ENCODE data around the gene CPD.

CPD gene

GRCh38 chr17:30495586-30495985 lies 116.9 kb downstream of the CPD start:
- H3K27ac ChIP-seq (ENCODE audit: low read depth, low read length): no peak overlapping the region

DNA sequence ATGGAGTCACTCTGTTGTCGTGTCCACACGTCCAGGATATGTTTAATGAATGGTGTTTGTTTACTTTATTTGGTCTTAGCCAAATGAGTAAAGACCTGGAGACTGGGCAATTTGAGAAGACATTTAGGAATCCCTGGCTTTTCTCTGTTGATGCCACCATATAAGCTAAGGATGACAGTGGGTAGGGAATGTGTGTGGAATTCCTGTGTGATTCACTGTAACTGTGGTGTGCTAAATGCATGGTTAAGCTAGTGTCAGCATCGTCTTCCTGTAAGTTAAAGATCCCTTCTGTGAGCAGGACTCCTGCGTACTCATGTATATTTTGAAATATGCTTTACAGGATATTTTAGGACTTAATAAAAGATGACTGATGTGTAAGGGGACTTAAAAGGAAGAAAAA lies 124.8 kb downstream of the CPD start:
- TF ChIP-seq CTCF (IDR thresholded peaks at IDR 0.05; ENCODE audit: insufficient read depth, low read length, poor library complexity, severe bottlenecking): no peak
- TF ChIP-seq EZH2phosphoT487 (conservative IDR thresholded peaks at IDR 0.05; ENCODE audit: low read length): no peak
- Histone ChIP-seq H3K9ac (ENCODE audit: low read length) (no peak overlapping the region), H3K9me2 (replicated peaks; ENCODE audit: insufficient read depth, low read length) (no peaks in the 10 kb centered on the region), H3K27me3 (ENCODE audit: low read length) (no peaks in the 10 kb centered on the region), H3K79me2 (ENCODE audit: insufficient read depth, low read length) (no peaks in the 10 kb centered on the region), H3K4me3 (ENCODE audit: insufficient read depth, low read length, poor library complexity, severe bottlenecking) (no peak overlapping the region), H3K36me3 (ENCODE audit: low read length) (peaks cover 13% of the 10 kb centered on the region; the same call in 1 of the 2 replicates), H3K4me2 (ENCODE audit: low read depth, low read length, poor library complexity, severe bottlenecking) (no peak overlapping the region), H3K27ac (ENCODE audit: low read depth, low read length) (no peak overlapping the region), H3K9me3 (ENCODE audit: insufficient read depth, low read length) (no peaks in the 10 kb centered on the region), H3F3A (ENCODE audit: insufficient read depth) (no peaks in the 10 kb centered on the region), H4K20me1 (ENCODE audit: low read depth, low read length) (no peaks in the 10 kb centered on the region), H2AFZ (ENCODE audit: low read depth, low read length, severe bottlenecking) (no peak overlapping the region)

More at GRCh38 chr17:30495586-30495985, 116.9 kb downstream of the CPD start:
- Histone ChIP-seq H4K20me1 (ENCODE audit: low read depth, low read length) (no peaks in the 10 kb centered on the region), H3K9me2 (replicated peaks; ENCODE audit: insufficient read depth, low read length) (no peaks in the 10 kb centered on the region), H3K4me2 (ENCODE audit: low read depth, low read length, poor library complexity, severe bottlenecking) (no peak overlapping the region), H2AFZ (ENCODE audit: low read depth, low read length, severe bottlenecking) (no peak overlapping the region), H3K4me3 (ENCODE audit: insufficient read depth, low read length, poor library complexity, severe bottlenecking) (no peak overlapping the region), H3K79me2 (ENCODE audit: insufficient read depth, low read length) (no peaks in the 10 kb centered on the region), H3K36me3 (ENCODE audit: low read length) (peaks cover 25% of the 10 kb centered on the region), H3K9me3 (ENCODE audit: insufficient read depth, low read length) (no peaks in the 10 kb centered on the region), H3K9ac (ENCODE audit: low read length) (no peak overlapping the region), H3F3A (ENCODE audit: insufficient read depth) (no peaks in the 10 kb centered on the region), H3K27me3 (ENCODE audit: low read length) (no peaks in the 10 kb centered on the region)
- TF ChIP-seq CTCF (IDR thresholded peaks at IDR 0.05; ENCODE audit: insufficient read depth, low read length, poor library complexity, severe bottlenecking) (no peak), EZH2phosphoT487 (conservative IDR thresholded peaks at IDR 0.05; ENCODE audit: low read length) (no peak)

- H3F3A ChIP-seq (ENCODE audit: insufficient read depth): no peaks in the 10 kb centered on the region
- no peak overlapping the region for H3K9ac ChIP-seq (ENCODE audit: low read length)
- H3K9me3 ChIP-seq (ENCODE audit: insufficient read depth, low read length): no peaks in the 10 kb centered on the region
- no peaks in the 10 kb centered on the region for H3K79me2 ChIP-seq (ENCODE audit: insufficient read depth, low read length)
- no peaks in the 10 kb centered on the region for H3K27me3 ChIP-seq (ENCODE audit: low read length)
- H3K9me2 ChIP-seq (replicated peaks; ENCODE audit: insufficient read depth, low read length): no peaks in the 10 kb centered on the region
- H3K4me3 ChIP-seq (ENCODE audit: insufficient read depth, low read length, poor library complexity, severe bottlenecking): no peak overlapping the region
- peaks cover 13% of the 10 kb centered on the region; the same call in 1 of the 2 replicates for H3K36me3 ChIP-seq (ENCODE audit: low read length)
- H3K27ac ChIP-seq (ENCODE audit: low read depth, low read length): no peak overlapping the region
- no peak overlapping the region for H2AFZ ChIP-seq (ENCODE audit: low read depth, low read length, severe bottlenecking)
- TF ChIP-seq EZH2phosphoT487 (conservative IDR thresholded peaks at IDR 0.05; ENCODE audit: low read length): no peak
- no peaks in the 10 kb centered on the region for H4K20me1 ChIP-seq (ENCODE audit: low read depth, low read length)
- H3K4me2 ChIP-seq (ENCODE audit: low read depth, low read length, poor library complexity, severe bottlenecking): no peak overlapping the region
Observed at GRCh38 chr17:30505868-30506417, 127.2 kb downstream of the CPD start.

DNA sequence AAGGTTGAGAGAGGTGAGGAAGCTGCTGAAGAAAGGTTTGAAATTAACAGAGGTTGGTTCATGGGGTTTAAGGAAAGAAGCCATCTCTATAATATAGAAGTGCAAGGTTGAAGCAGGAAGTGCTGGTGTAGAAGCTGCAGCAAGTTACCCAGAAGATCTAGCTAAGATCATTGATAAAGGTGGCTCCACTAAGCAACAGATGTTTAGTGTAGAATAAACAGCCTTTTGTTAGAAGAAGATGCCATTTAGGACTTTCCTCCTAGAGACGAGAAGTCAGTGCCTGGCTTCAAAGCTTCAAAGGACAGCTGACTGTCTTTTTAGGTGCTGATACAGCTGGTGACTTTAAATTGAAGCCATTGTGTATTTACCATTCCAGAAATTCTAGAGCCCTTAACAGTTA lies 127.8 kb downstream of the CPD start:
- TF ChIP-seq CTCF (IDR thresholded peaks at IDR 0.05; ENCODE audit: insufficient read depth, low read length, poor library complexity, severe bottlenecking) (no peak), EZH2phosphoT487 (conservative IDR thresholded peaks at IDR 0.05; ENCODE audit: low read length) (no peak)
- Histone ChIP-seq H3K4me2 (ENCODE audit: low read depth, low read length, poor library complexity, severe bottlenecking) (no peak overlapping the region), H3K79me2 (ENCODE audit: insufficient read depth, low read length) (no peaks in the 10 kb centered on the region), H3K9me2 (replicated peaks; ENCODE audit: insufficient read depth, low read length) (no peaks in the 10 kb centered on the region), H3K9me3 (ENCODE audit: insufficient read depth, low read length) (no peaks in the 10 kb centered on the region), H3K27ac (ENCODE audit: low read depth, low read length) (no peak overlapping the region), H3K4me3 (ENCODE audit: insufficient read depth, low read length, poor library complexity, severe bottlenecking) (no peak overlapping the region), H3K36me3 (ENCODE audit: low read length) (peaks cover 12% of the 10 kb centered on the region; the same call in 1 of the 2 replicates), H3K27me3 (ENCODE audit: low read length) (no peaks in the 10 kb centered on the region), H3F3A (ENCODE audit: insufficient read depth) (no peaks in the 10 kb centered on the region), H2AFZ (ENCODE audit: low read depth, low read length, severe bottlenecking) (no peak overlapping the region), H4K20me1 (ENCODE audit: low read depth, low read length) (no peaks in the 10 kb centered on the region), H3K9ac (ENCODE audit: low read length) (no peak overlapping the region)
